ENCODE measurements around the gene CFDP1. TPM values are rescaled to one million over a fixed set of nuclear protein-coding genes. Genes with fewer than 3 reads are reported as not detected.

The CFDP1 gene
- total and polyA plus RNA-seq, 2 of the 13 experiments (the other 11 are each of a cell fraction or from before 2014, with no cell fraction given), result 78.6 to 153 TPM

DNA sequence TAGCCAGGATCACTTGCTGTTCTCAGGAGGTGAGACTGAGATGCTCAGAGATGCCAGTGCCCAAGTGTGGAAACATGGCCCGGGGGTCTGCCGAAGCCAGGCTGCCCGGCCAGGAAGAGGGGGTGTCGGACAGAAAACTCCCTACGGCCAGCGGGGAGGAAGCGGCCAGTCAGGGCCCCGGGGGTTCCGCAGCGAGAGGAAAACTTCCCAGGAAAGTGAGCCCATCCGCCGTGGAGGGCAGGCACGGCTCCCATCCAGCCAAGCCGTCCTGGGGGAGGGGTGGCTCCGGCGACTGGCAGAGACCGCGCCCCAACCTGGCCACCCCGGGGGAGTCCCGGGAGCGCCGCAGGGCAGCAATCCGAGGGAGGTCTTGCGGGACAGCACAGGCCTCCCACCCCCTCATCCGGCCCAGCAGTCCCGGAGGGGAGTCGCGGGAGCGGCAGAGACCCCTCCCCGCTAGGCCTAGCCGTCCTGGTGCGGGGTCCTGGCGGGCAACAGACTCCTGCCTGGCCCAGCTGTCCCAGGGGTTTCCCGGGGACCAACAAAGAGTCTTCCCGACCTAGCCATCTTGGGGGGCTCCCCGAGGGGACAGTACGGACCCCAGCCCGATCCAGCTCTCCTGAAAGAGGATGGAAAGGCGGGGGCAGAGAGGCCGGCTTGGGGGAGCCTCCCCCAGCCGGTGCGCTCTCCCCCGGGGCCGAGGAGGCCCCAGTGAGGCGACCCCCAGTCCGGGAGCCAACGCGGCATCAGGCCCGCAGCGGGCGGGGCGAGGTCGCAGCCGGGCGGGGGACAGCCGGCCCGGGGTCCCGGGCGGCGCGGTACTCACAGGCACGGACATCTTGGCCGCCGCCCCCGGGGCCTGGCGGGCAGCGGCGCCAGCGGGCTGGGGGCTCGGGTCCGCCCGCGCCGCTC, 168.0 kb downstream of the CFDP1 start (continued):
- peak; percentile 68 for TF ChIP-seq ZNF280D (CRISPR knock-in tag; IDR thresholded peaks at IDR 0.05)
- TF ChIP-seq ZSCAN21 (CRISPR knock-in tag; IDR thresholded peaks at IDR 0.05; ENCODE audit: borderline replicate concordance), result peak; percentile 31; the same call in 1 of the 2 replicates
- TF ChIP-seq, protein P1, sequence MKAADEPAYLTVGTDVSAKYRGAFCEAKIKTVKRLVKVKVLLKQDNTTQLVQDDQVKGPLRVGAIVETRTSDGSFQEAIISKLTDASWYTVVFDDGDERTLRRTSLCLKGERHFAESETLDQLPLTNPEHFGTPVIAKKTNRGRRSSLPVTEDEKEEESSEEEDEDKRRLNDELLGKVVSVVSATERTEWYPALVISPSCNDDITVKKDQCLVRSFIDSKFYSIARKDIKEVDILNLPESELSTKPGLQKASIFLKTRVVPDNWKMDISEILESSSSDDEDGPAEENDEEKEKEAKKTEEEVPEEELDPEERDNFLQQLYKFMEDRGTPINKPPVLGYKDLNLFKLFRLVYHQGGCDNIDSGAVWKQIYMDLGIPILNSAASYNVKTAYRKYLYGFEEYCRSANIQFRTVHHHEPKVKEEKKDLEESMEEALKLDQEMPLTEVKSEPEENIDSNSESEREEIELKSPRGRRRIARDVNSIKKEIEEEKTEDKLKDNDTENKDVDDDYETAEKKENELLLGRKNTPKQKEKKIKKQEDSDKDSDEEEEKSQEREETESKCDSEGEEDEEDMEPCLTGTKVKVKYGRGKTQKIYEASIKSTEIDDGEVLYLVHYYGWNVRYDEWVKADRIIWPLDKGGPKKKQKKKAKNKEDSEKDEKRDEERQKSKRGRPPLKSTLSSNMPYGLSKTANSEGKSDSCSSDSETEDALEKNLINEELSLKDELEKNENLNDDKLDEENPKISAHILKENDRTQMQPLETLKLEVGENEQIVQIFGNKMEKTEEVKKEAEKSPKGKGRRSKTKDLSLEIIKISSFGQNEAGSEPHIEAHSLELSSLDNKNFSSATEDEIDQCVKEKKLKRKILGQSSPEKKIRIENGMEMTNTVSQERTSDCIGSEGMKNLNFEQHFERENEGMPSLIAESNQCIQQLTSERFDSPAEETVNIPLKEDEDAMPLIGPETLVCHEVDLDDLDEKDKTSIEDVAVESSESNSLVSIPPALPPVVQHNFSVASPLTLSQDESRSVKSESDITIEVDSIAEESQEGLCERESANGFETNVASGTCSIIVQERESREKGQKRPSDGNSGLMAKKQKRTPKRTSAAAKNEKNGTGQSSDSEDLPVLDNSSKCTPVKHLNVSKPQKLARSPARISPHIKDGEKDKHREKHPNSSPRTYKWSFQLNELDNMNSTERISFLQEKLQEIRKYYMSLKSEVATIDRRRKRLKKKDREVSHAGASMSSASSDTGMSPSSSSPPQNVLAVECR (CRISPR knock-in tag; IDR thresholded peaks at IDR 0.05; ENCODE audit: borderline replicate concordance), result peak; percentile 71
- TF ChIP-seq FLYWCH1 (CRISPR knock-in tag; IDR thresholded peaks at IDR 0.05), result 0 out of 2 replicates have a peak, but pooled peaks have one; percentile 21
- TF ChIP-seq POGZ (CRISPR knock-in tag; IDR thresholded peaks at IDR 0.05), result 0 out of 2 replicates have a peak, but pooled peaks have one; percentile 21
- peak; percentile 71 for TF ChIP-seq ZFX (CRISPR knock-in tag; IDR thresholded peaks at IDR 0.05; ENCODE audit: low read depth)
- TF ChIP-seq MYNN (CRISPR knock-in tag; IDR thresholded peaks at IDR 0.05; ENCODE audit: low read depth), result peak; percentile 36; the same call in 1 of the 2 replicates
- TF ChIP-seq ZNF607 (CRISPR knock-in tag; IDR thresholded peaks at IDR 0.05; ENCODE audit: borderline replicate concordance), result peak; percentile 58; the same call in 1 of the 2 replicates
- no peak for TF ChIP-seq FOXA3 (CRISPR knock-in tag; IDR thresholded peaks at IDR 0.05)
- peak; percentile 21; the same call in 1 of the 2 replicates for TF ChIP-seq MYPOP (CRISPR knock-in tag; IDR thresholded peaks at IDR 0.05)
- TF ChIP-seq NFRKB (IDR thresholded peaks at IDR 0.05), result no peak
- 0 out of 2 replicates have a peak, but pooled peaks have one; percentile 17 for TF ChIP-seq GZF1 (CRISPR knock-in tag; IDR thresholded peaks at IDR 0.05)
- TF ChIP-seq ZNF547 (CRISPR knock-in tag; IDR thresholded peaks at IDR 0.05), result 0 out of 2 replicates have a peak, but pooled peaks have one; percentile 7
- TF ChIP-seq ZNF446 (CRISPR knock-in tag; IDR thresholded peaks at IDR 0.05), result peak; percentile 0; the same call in 1 of the 2 replicates
- peak; percentile 64; the same call in 1 of the 2 replicates for TF ChIP-seq NCOA1 (CRISPR knock-in tag; IDR thresholded peaks at IDR 0.05)
- TF ChIP-seq ZNF441 (CRISPR knock-in tag; IDR thresholded peaks at IDR 0.05; ENCODE audit: borderline replicate concordance), result no peak
- peak; percentile 40; the same call in 1 of the 2 replicates for TF ChIP-seq ZGPAT (CRISPR knock-in tag; IDR thresholded peaks at IDR 0.05)
- peak; percentile 1; the same call in 1 of the 2 replicates for TF ChIP-seq ARNT2 (CRISPR knock-in tag; IDR thresholded peaks at IDR 0.05; ENCODE audit: low read depth)
- no peak for TF ChIP-seq HHEX (CRISPR knock-in tag; IDR thresholded peaks at IDR 0.05)

All from HepG2 (cell line).